Trophoblast cell (in vitro differentiated cells and primary cell): ENCODE measurements around the gene ECD.
A peak's percentile ranks its signal among the peaks of the same experiment; 100 is the strongest.

Source experiments
- DNase-seq, 2 donors: peaks; one replicate each; pipeline ENCODE4 v3.0.0-alpha.2; 2016
- H2AFZ ChIP-seq: 2 replicates; pipeline ENCODE4 v1.6.1; 2013; ENCODE audit warnings: low read length, moderate library complexity, mild to moderate bottlenecking; ENCODE audit not compliant: insufficient read depth, poor library complexity
- H2AK5ac ChIP-seq: 2 replicates; pipeline ENCODE4 v1.6.1; 2013; ENCODE audit warnings: mild to moderate bottlenecking, low read length
- H2BK120ac ChIP-seq: 2 replicates; pipeline ENCODE4 v1.6.1; 2013; ENCODE audit warnings: low read length, mild to moderate bottlenecking, moderate library complexity; ENCODE audit not compliant: insufficient read depth, poor library complexity
- H2BK12ac ChIP-seq: 2 replicates; pipeline ENCODE4 v1.6.1; 2013; ENCODE audit warnings: mild to moderate bottlenecking, low read length, moderate library complexity
- H2BK5ac ChIP-seq: 2 replicates; pipeline ENCODE4 v1.6.1; 2013; ENCODE audit warnings: low read length, low read depth, moderate library complexity, mild to moderate bottlenecking; ENCODE audit not compliant: poor library complexity
- H3K14ac ChIP-seq: 2 replicates; pipeline ENCODE4 v1.6.1; 2013; ENCODE audit warnings: mild to moderate bottlenecking, low read length
- H3K18ac ChIP-seq: 2 replicates; pipeline ENCODE4 v1.6.1; 2013; ENCODE audit warnings: mild to moderate bottlenecking, low read length
- H3K23ac ChIP-seq: 2 replicates; pipeline ENCODE4 v1.6.1; 2013; ENCODE audit warnings: low read length
- H3K27ac ChIP-seq: 2 replicates; pipeline ENCODE4 v1.5.1; 2013; ENCODE audit warnings: low read depth, mild to moderate bottlenecking, inconsistent platforms, low read length, moderate library complexity
- H3K27me3 ChIP-seq: 2 replicates; pipeline ENCODE4 v1.6.1; 2013; ENCODE audit warnings: inconsistent platforms, mild to moderate bottlenecking, low read length, moderate library complexity; ENCODE audit not compliant: insufficient read depth
- H3K36me3 ChIP-seq, 2 experiments: 1 replicate in 1 of 2; 2 replicates in 1 of 2; pipeline ENCODE4 v1.6.1; 2013; ENCODE audit warnings: low read length in 2 of 2, mild to moderate bottlenecking in 2 of 2, moderate library complexity in 1 of 2; ENCODE audit not compliant: insufficient read depth in 2 of 2, control insufficient read depth in 1 of 2
- H3K4ac ChIP-seq: 2 replicates; pipeline ENCODE4 v1.6.1; 2013; ENCODE audit warnings: low read depth, mild to moderate bottlenecking, low read length, moderate library complexity
- H3K4me1 ChIP-seq, 2 experiments: 1 replicate in 1 of 2; 2 replicates in 1 of 2; pipeline ENCODE4 v1.6.1; 2013; ENCODE audit warnings: low read length in 2 of 2, mild to moderate bottlenecking in 2 of 2, moderate library complexity in 1 of 2; ENCODE audit not compliant: insufficient read depth in 2 of 2, control insufficient read depth in 1 of 2
- H3K4me2 ChIP-seq: 2 replicates; pipeline ENCODE4 v1.6.1; 2013; ENCODE audit warnings: inconsistent platforms, mild to moderate bottlenecking, low read length, moderate library complexity
- H3K4me3 ChIP-seq: 2 replicates; pipeline ENCODE4 v1.5.1; 2013; ENCODE audit warnings: mild to moderate bottlenecking, low read depth, low read length, inconsistent platforms
- H3K79me1 ChIP-seq: one replicate; pipeline ENCODE4 v1.6.1; 2013; ENCODE audit warnings: low read length
- H3K79me2 ChIP-seq: 2 replicates; pipeline ENCODE4 v1.6.1; 2013; ENCODE audit warnings: low read length, mild to moderate bottlenecking; ENCODE audit not compliant: control insufficient read depth, insufficient read depth, poor library complexity
- H3K9ac ChIP-seq: 2 replicates; pipeline ENCODE4 v1.6.1; 2013; ENCODE audit warnings: mild to moderate bottlenecking, low read length
- H3K9me3 ChIP-seq: 2 replicates; pipeline ENCODE4 v1.6.1; 2013; ENCODE audit warnings: low read depth, mild to moderate bottlenecking, control low read depth, inconsistent platforms, low read length; ENCODE audit not compliant: insufficient read depth
- H4K12ac ChIP-seq: 2 replicates; pipeline ENCODE4 v1.6.1; 2013; ENCODE audit warnings: low read depth, mild to moderate bottlenecking, low read length, moderate library complexity
- H4K8ac ChIP-seq: 2 replicates; pipeline ENCODE4 v1.6.1; 2013; ENCODE audit warnings: low read depth, mild to moderate bottlenecking, low read length, moderate library complexity
- H4K91ac ChIP-seq: one replicate; pipeline ENCODE4 v1.6.1; 2013; ENCODE audit warnings: low read depth, mild to moderate bottlenecking, low read length, moderate library complexity
- WGBS: extraction: QIAGEN DNeasy Blood & Tissue Kit; methylation state at CpG from one replicate; pipeline ENCODE4 v1.1.7; 2013; ENCODE audit warnings: missing lambda C conversion rate; ENCODE audit not compliant: insufficient read length, insufficient coverage; ENCODE audit errors: extremely low coverage; 5-methylcytosine and 5-hydroxymethylcytosine counted together

ECD gene

GRCh38 chr10:73168465-73168803, 626 bp upstream of the ECD start:
- peak overlapping the region; percentile 69 for H4K12ac ChIP-seq
- peaks cover 7% of the 10 kb centered on the region for H3K79me2 ChIP-seq
- H3K36me3 ChIP-seq: peaks cover 0 to 3% of the 10 kb centered on the region in 2 experiments
- WGBS: no CpG with 5 or more reads among the region's 6 CpGs
- H2BK5ac ChIP-seq: peak overlapping the region; percentile 78
- H3K14ac ChIP-seq: peak overlapping the region; percentile 77
- peak overlapping the region; percentile 7 for H2AK5ac ChIP-seq
- H2BK120ac ChIP-seq: no peak overlapping the region
- no peak overlapping the region for H2AFZ ChIP-seq
- H3K9me3 ChIP-seq: no peaks in the 10 kb centered on the region
- peak overlapping the region; percentile 52 for H3K4ac ChIP-seq
- peak; percentile 43 to 65 for DNase-seq
- H3K27me3 ChIP-seq: no peaks in the 10 kb centered on the region
- no peak overlapping the region for H3K23ac ChIP-seq
- no peak overlapping the region for H2BK12ac ChIP-seq
- peak overlapping the region; percentile 84 for H3K18ac ChIP-seq
- peak overlapping the region; percentile 88 for H3K27ac ChIP-seq
- H3K79me1 ChIP-seq: peaks cover 9% of the 10 kb centered on the region
- H3K4me1 ChIP-seq: peaks cover 2 to 3% of the 10 kb centered on the region in 2 experiments
- peak overlapping the region; percentile 82 for H4K91ac ChIP-seq
- H4K8ac ChIP-seq: peak overlapping the region; percentile 93
- H3K4me3 ChIP-seq: peak overlapping the region; percentile 80
- H3K9ac ChIP-seq: peak overlapping the region; percentile 88
- peak overlapping the region; percentile 80 for H3K4me2 ChIP-seq

GRCh38 chr10:73167458-73167782, 388 bp downstream of the ECD start:
- H3K9me3 ChIP-seq: no peaks in the 10 kb centered on the region
- H4K8ac ChIP-seq: peak overlapping the region; percentile 96
- H2AFZ ChIP-seq: peak overlapping the region; percentile 89
- peak overlapping the region; percentile 67 for H2BK5ac ChIP-seq
- no peak overlapping the region for H3K23ac ChIP-seq
- H2BK12ac ChIP-seq: no peak overlapping the region
- peak in 1 of 2 donors; percentile 24 for DNase-seq
- no peak overlapping the region for H2BK120ac ChIP-seq
- peak overlapping the region; percentile 80 for H3K18ac ChIP-seq
- peaks cover 7% of the 10 kb centered on the region for H3K79me2 ChIP-seq
- H3K27ac ChIP-seq: peak overlapping the region; percentile 82
- H3K27me3 ChIP-seq: no peaks in the 10 kb centered on the region
- peak overlapping the region; percentile 92 for H3K14ac ChIP-seq
- peak overlapping the region; percentile 95 for H3K9ac ChIP-seq
- H3K4me3 ChIP-seq: peak overlapping the region; percentile 92
- H4K12ac ChIP-seq: peak overlapping the region; percentile 92
- peak overlapping the region; percentile 66 for H3K4ac ChIP-seq
- WGBS: no CpG with 5 or more reads among the region's 5 CpGs
- peaks cover 5% of the 10 kb centered on the region in 2 experiments for H3K36me3 ChIP-seq
- peaks cover 9% of the 10 kb centered on the region for H3K79me1 ChIP-seq
- peak overlapping the region; percentile 71 for H2AK5ac ChIP-seq
- peak overlapping the region; percentile 68 for H4K91ac ChIP-seq
- peaks cover 2 to 3% of the 10 kb centered on the region in 2 experiments for H3K4me1 ChIP-seq
- H3K4me2 ChIP-seq: peak overlapping the region; percentile 80

DNA sequence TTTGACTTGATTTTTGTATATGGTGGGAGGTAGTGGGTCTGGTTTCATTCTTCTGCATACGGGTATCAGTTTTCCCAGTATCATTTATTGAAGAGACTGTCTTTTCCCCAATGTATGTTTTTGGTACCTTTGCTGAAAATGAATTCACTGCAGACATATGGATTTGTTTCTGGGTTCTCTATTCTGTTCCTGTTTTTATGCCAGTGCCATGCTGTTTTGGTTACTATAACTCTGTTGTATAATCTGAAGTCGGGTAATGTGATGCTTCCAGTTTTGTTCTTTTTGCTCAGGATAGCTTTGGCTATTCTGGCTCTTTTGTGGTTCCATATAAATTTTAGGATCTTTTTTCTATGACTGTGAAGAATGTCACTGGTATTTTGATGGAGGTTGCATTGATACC, 836 bp downstream of the ECD start:
- WGBS: no CpG with 5 or more reads among the region's 2 CpGs
- Histone ChIP-seq H3K27me3 (no peaks in the 10 kb centered on the region), H3K36me3 (peaks cover 5% of the 10 kb centered on the region in 2 experiments), H3K9me3 (no peaks in the 10 kb centered on the region), H2BK120ac (no peak overlapping the region), H3K4ac (no peak overlapping the region), H3K9ac (no peak overlapping the region), H3K4me2 (peak overlapping the region; percentile 80), H3K79me1 (peaks cover 9% of the 10 kb centered on the region), H2AFZ (no peak overlapping the region), H4K12ac (no peak overlapping the region), H3K23ac (no peak overlapping the region), H3K4me1 (peaks cover 2 to 3% of the 10 kb centered on the region in 2 experiments), H4K91ac (no peak overlapping the region), H3K27ac (no peak overlapping the region), H3K18ac (no peak overlapping the region), H2BK5ac (no peak overlapping the region), H2BK12ac (no peak overlapping the region), H3K79me2 (peaks cover 7% of the 10 kb centered on the region), H4K8ac (no peak overlapping the region), H3K14ac (no peak overlapping the region), H3K4me3 (no peak overlapping the region), H2AK5ac (no peak overlapping the region)
- DNase-seq: no peak

GRCh38 chr10:73163096-73163495, 4.7 kb downstream of the ECD start:
- peaks cover 8 to 9% of the 10 kb centered on the region in 2 experiments for H3K36me3 ChIP-seq
- H3K4me1 ChIP-seq: no peaks in the 10 kb centered on the region
- H3K4ac ChIP-seq: no peak overlapping the region
- peaks cover 5% of the 10 kb centered on the region for H3K79me1 ChIP-seq
- H3K14ac ChIP-seq: no peak overlapping the region
- peaks cover 5% of the 10 kb centered on the region for H3K79me2 ChIP-seq
- no peak overlapping the region for H3K9ac ChIP-seq
- no peak overlapping the region for H4K8ac ChIP-seq
- no peak overlapping the region for H3K23ac ChIP-seq
- no peak overlapping the region for H2AK5ac ChIP-seq
- no peak overlapping the region for H2BK12ac ChIP-seq
- H3K4me3 ChIP-seq: no peak overlapping the region
- H4K12ac ChIP-seq: no peak overlapping the region
- no peak overlapping the region for H2AFZ ChIP-seq
- no peaks in the 10 kb centered on the region for H3K27me3 ChIP-seq
- DNase-seq: no peak
- H3K27ac ChIP-seq: no peak overlapping the region
- H3K9me3 ChIP-seq: no peaks in the 10 kb centered on the region
- no peak overlapping the region for H4K91ac ChIP-seq
- no CpG with 5 or more reads among the region's 2 CpGs for WGBS
- no peak overlapping the region for H3K4me2 ChIP-seq
- no peak overlapping the region for H2BK120ac ChIP-seq
- H2BK5ac ChIP-seq: no peak overlapping the region
- H3K18ac ChIP-seq: no peak overlapping the region
